NCI-H460 (cell line): ENCODE data around the gene NEK7. TPM values are rescaled to one million over a fixed set of nuclear protein-coding genes. Genes with fewer than 3 reads are reported as not detected.

Experiments
- DNase-seq: peaks from one replicate; pipeline ENCODE4 v3.0.0-alpha.2; 2016; ENCODE audit warnings: low read depth; ENCODE audit errors: extremely low read depth
- total RNA-seq: library from RNA; depleted of rRNA; stranded (reverse); fragments of >200 nt; shearing (Covaris generic); gene quantifications from 2 replicates; pipeline ENCODE4 v1.2.3, GENCODE V29; 2014

Gene NEK7
- total RNA-seq, 1 experiment from 2014 or later = 183 TPM

- no peak for DNase-seq
These were observed 89.5 kb downstream of the NEK7 start for GRCh38 chr1:198246337-198246736.

GRCh38 chr1:198253259-198253658, 96.5 kb downstream of the NEK7 start:
- DNase-seq = no peak

GRCh38 chr1:198253668-198254067, 96.9 kb downstream of the NEK7 start:
- peak; percentile 64 for DNase-seq

- DNase-seq = peak; percentile 54
These were observed 97.7 kb downstream of the NEK7 start for GRCh38 chr1:198254521-198254920.

- no peak for DNase-seq
These were observed 98.2 kb downstream of the NEK7 start for GRCh38 chr1:198254948-198255347.

GRCh38 chr1:198255784-198256183, 99.0 kb downstream of the NEK7 start:
- no peak for DNase-seq

- no peak for DNase-seq
These were observed 101.7 kb downstream of the NEK7 start for GRCh38 chr1:198258491-198258890.

GRCh38 chr1:198259333-198260074, 102.7 kb downstream of the NEK7 start:
- DNase-seq = no peak

- no peak for DNase-seq
These were observed 105.1 kb downstream of the NEK7 start for GRCh38 chr1:198261886-198262285.

- DNase-seq = no peak
These were observed 106.4 kb downstream of the NEK7 start for GRCh38 chr1:198263186-198263585.

GRCh38 chr1:198264282-198264681, 107.5 kb downstream of the NEK7 start:
- no peak for DNase-seq

- no peak for DNase-seq
These were observed 108.4 kb downstream of the NEK7 start for GRCh38 chr1:198265073-198265661.

- DNase-seq = no peak
These were observed 110.3 kb downstream of the NEK7 start for GRCh38 chr1:198267056-198267455.

- DNase-seq = no peak
These were observed 111.1 kb downstream of the NEK7 start for GRCh38 chr1:198267921-198268320.

- no peak for DNase-seq
These were observed 112.2 kb downstream of the NEK7 start for GRCh38 chr1:198268784-198269645.

GRCh38 chr1:198269646-198269940, 112.8 kb downstream of the NEK7 start:
- no peak for DNase-seq

GRCh38 chr1:198270273-198270828, 113.6 kb downstream of the NEK7 start:
- DNase-seq = no peak

- no peak for DNase-seq
These were observed 114.7 kb downstream of the NEK7 start for GRCh38 chr1:198271467-198271866.

- DNase-seq = no peak
These were observed 115.7 kb downstream of the NEK7 start for GRCh38 chr1:198272492-198272891.

- DNase-seq = no peak
These were observed 117.0 kb downstream of the NEK7 start for GRCh38 chr1:198273748-198274295.

- no peak for DNase-seq
These were observed 118.8 kb downstream of the NEK7 start for GRCh38 chr1:198275597-198275996.
